ENCODE data around the gene GLMP.

DNA sequence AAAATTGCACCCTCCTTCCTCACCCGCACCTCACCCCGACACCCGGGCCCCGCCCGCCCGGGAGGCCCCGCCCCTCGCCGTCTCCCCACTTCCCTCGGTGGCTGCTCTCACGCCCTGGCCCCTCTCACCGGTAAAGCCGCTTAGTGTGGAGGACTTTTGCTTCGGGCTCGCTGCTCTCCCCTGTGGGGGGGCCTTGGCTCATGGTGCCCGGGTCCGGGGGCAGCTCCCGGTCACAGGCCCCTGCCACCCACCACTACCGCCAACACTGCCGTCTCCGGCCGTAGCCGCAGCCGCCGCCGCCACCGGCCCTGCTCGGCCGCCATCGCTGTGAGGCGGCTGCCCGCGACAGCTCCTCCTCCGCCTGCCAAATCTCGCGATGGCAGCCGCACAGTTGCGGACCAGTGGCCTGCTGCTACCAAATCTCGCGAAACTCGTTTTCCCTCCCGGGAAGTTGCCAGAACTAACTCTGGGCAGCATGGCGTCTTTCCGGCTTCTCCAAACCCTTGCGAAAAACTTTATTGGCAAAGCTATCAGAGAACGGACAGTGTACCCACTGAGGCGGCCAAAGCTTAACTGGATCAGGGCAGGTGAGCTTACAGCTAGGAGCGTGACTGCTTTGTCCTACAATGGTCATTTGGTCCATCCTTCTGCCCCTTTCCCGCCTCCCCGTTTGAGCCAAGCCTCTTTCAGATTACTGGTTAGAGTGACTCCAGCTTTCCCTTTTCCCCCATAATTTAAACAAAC is 12.8 kb downstream of the GLMP start, which contains the start of gene SMG5:
- TF ChIP-seq POLR2AphosphoS5 (IDR thresholded peaks at IDR 0.05) (peak; percentile 57 to 94 (median 81)), POLR2A (IDR thresholded peaks at IDR 0.05) (peak; percentile 79 to 89)
